CD4-positive, alpha-beta T cell treated with Interferon alpha-2 for 1 hour (primary cell): Measurements from ENCODE around the gene ACTRT1.

Experiments used
- DNase-seq, 2 donors: peaks; one replicate each; pipeline ENCODE4 v3.0.0-alpha.2; 2020 to 2022

The ACTRT1 gene

DNA sequence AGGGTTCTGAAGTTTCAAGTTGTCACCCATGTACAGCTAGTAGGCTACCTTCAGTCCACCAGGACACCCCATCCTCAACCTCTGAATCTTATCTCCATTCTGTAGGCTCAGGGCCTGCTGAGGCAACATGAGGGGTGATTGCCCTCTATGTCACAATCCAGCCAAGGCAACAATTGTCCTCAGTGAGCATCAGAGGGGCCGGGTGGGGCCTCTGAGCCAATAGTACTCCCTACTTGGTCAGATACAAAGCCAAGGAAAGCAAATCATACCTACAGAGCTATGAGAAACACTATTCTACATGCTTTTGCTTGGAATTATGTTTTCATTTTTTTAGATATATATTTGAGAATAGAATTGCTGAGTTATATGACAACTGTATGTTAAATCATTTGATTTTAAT lies at the start of gene ACTRT1:
Gene ACTRT1 (minus strand): TSS at position 101 of the 400 bp plus-strand sequence. CDS start 197 bp downstream, outside the sequence.
- no peak for DNase-seq

DNA sequence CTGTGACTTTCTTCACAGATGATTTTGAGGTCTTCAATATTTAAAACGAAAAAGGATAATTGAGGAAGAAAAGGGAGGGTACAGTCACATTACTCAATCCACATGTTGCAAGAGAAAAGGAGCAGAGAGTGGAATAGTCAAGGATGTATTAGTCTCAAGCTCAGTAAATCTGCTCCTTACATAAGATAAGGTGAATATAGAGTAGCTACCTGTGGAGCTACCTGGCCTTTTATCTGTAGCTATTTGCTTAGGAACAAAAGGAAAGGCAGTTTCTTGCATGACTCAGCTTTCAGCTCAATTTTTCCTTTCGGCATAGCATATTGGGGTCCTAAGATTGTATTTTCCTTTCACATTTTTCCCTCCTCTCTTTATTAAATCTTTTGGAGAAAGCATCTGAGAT lies 26.3 kb upstream of the ACTRT1 start:
- no peak for DNase-seq

DNA sequence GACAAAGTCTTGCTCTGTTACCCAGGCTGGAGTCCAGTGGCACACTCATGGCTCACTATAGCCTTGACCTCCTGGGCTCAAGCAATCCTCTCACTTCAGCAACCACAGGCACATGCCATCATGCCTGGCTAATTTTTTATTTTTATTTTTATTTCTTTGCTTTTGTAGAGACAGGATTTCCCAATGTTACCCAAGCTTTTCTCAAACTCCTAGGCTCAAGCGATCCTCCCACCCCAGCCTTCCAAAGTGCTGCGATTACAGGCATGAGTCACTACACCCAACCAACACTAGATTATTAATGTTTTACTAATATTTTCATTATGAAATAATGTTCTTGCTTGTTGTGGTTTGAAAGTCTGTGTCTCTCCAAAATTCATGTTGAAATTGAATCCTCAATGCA lies 5.2 kb upstream of the ACTRT1 start:
- DNase-seq, result no peak

DNA sequence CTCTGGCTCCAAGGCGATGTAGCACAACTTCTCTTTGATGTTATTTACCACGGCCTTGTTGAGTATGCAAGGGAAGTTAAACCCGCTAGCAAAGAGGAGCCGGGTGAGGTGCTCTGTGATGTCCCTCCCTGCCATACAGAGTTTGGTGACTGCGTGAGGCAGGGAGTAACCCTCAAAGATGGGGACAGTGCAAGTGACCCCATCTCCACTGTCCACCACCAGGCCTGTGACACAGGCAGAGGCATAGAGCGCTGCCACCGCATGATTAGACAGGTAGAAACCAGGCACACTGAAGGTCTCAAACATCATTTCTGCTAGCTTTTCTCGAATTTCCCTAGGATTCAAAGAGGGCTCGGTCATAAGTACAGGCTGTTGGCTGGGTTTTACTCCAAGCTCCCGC lies 677 bp downstream of the ACTRT1 start:
- no peak for DNase-seq

DNA sequence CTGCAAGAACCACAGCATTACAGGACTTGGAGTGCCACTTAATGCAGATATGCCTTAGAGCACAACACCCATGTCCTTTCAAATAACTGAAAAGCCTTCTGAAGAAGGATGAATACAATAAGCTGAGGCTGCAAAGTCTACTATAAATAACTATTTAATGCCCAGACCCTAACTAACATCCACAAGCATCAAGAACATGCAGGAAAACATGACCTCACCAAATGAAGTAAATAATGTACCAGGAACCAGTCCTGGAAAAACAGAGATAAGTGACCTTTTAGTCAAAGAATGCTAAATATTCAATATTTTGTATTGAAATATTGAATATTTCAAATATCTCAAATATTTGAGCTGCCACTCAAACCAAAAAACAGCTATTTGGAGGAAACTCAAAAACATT lies 16.9 kb downstream of the ACTRT1 start:
- no peak for DNase-seq

DNA sequence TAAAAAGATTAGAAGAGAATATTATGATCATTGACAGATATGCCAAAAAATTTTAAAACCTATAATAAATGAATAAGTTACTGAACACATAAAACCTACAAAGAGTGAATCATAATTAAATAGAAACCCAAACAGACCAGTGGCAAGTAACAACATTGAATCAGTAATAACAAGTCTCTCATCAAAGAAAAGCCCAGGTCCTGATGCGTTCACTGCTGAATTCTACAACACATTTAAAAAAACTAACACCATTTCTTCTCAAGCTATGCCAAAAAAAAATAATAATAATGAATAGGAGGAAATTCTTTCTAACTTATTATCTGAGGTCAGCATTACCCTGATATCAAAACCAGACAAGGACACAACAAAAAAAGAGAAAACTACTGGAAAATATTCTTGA lies 30.6 kb downstream of the ACTRT1 start:
- DNase-seq, result no peak

DNA sequence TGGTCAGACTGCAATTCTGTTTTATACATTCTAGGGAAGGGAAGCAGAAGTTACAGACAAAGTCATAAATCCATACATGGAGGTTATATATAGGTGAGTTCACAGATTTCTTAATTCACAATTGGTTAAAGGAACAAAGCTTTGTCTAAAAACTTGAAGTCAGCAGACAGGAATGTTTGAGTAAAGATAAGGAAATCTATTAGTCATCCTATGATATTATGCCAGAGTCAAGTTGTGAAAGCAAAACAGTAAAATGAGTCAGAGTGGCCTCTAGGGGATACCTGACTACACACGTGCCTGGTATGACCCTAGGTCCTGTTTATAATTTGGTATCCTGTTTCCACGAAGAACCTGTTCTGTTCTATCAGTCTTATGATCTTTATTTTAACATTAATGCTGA lies 31.5 kb downstream of the ACTRT1 start:
- DNase-seq, result no peak

DNA sequence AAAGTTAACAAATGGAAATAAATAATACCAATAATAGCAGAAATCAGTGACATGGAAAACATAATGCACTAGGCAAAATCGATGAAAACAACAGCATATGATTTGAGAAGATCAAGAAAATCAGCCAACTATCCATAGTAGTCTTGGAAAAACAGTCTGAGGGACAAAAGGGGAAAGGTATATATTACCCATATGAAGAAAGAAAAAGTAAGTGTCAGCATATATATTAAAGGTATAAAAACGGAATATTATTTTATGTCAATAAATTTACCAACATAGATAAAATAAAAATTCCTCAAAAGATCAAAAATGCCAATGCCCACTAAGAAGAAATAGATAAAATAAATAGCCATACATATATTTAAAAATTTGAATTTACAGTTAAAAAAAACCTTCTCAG lies 33.0 kb downstream of the ACTRT1 start:
- DNase-seq, result no peak

DNA sequence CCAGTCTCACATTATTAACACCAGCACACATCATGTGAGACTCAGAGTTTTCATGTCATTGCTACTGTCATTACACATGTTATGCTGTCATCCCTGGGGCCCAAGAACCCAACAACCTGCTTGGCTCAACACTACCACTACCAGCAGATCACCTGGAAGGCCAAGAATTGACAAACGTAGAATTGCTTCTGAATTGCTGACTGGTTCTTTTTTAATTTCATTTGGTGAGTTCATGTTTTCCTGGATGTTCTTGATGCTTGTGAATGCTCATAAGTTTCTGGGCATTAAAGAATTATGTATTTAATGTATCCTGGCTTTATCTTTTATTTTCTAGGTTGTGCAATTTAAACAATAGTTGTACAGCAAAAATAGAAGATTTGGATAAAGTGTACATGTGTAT lies 40.2 kb downstream of the ACTRT1 start:
- no peak for DNase-seq

DNA sequence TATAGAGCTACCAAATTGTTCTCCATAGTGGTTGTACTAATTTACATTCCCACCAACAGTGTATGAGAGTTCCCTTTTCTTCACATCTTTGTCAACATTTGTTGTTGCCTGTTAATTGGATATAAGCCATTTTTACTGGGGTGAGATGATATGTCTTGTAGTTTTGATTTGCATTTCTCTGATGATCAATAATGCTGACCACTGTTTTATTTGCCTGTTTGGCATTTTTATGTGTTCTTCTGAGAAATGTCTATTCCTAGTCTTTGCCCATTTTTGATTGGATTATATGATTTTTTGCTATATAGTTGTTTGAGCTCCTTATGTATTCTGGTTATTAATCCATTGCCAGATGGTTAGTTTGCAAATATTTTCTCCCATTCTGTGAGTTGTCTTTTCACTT lies 44.3 kb downstream of the ACTRT1 start:
- no peak for DNase-seq
